Measurements from ENCODE around the gene ACOT13.
"Not testable (repeated sequence)": the region's sequence is repeated elsewhere in the genome, so short reads cannot be mapped to it uniquely, and the experiment has no call there.

ACOT13 gene

DNA sequence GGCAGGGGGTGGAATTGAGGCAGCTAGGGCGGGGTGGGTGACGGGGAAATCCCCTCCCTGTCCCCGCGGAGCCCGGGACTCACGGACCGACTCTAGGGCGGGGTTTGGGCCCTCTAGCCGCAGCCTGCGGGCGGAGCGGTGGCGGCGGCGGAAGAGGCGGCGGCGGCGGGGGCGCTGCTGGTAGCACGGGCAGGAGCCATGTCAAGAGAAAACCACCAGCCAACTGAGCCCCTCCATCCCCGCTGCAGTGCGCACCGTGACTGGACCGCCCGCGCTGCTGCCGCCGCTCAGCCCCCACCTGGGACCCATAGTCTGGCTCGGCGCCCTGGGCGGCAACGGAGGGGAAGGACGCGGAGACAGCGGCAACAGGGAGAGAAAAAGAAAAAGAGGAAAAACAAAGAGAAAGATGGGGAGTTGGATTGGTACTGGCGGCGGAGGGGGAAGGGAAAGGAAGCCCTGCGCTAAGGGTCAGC lies 53.3 kb downstream of the ACOT13 start:
- peak in 9 of 10 donors; percentile 27 to 91 (median 43) for DNase-seq
- intact Hi-C loops (cut with DNase I) = loop anchor here (1.0 kb wide), 1 partner anchor 54 kb away; the partner anchor contains the start of gene TDP2

DNA sequence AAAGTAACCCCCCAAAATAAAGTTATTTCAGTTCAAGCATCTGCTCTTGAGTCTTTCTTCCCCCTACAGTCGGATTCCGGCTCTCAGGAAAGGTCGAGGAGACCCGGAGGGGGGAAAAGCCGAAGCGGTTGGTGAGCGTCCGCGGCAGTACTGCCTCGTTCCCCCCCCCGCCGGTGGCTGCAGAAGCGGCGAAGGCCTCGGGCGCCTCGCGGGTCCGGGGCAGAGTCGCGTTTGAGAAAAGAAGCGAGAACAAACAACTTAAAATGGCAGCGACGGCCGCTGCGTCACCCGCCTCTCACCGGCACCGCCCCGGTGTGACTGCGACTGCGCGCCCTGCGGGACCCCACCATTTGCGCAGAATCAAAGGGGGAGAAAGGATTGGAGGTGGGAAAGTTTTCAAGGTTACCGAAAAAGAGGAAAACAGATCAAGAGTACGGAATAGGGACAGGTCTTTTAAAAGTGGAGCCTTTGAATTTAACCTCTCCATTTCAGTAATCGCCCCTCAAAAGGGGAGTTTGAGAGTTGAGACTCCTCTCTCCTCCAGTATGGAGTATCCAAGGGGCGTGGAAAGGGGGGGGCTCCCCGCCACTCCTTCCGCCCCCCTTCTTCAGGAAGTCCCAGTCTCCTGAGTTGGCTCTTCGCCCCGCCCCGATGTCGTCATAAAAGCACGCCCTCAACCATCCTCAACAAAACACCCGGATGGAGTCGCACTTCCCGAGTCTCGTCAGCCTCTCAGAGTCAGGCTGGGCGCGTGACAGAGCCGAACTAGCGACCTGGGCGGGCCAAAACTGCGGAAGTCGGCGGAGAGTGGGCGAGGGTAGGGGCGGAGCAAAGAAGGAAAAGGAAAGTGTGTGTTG lies 54.0 kb downstream of the ACOT13 start:
- intact Hi-C loops (cut with DNase I) = loop anchor here (1.0 kb wide), 1 partner anchor 55 kb away; the partner anchor contains the start of gene TDP2
- DNase-seq = peak; percentile 98 to 100 (median 100)

DNA sequence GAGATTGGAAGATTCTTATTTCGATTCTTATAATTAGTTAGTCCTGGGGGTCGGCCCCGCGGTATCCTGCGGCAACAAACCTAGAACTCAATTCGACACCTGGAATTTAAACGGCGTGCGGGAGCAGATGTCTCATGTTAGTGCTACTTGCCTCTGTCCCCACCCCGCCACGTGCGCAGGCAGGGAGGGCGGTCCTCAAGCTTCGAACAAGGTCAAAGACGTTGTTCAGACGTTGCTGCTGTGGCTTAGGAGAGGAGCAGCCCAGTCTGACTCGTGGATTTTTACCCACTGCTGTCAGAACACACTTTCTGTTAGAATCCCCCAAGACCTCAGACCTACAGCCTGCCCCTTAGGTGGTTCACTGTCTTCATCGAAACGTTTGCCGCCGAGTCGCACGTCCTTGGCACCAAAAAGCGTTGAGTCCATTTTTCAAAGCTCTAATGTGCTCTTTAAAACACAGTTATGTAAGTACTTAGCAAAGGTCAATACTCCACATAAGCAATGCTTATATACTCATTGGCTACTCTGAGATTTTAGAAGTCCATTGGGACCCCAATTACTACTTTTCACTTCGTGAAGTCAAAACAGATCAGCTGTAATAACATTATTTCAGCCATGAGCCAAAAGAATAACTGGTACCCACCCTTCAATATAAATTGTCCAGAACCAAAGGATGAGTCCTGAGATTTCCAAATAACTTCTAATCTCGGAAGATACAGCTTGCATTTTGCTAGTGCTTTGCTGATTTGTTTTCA lies 54.8 kb downstream of the ACOT13 start:
- intact Hi-C loops (cut with DNase I) = loop anchor here (2.0 kb wide), 1 partner anchor 53 kb away; the partner anchor contains the start of gene GMNN
- DNase-seq = peak in 4 of 10 donors; percentile 80 to 97 (median 94)

DNA sequence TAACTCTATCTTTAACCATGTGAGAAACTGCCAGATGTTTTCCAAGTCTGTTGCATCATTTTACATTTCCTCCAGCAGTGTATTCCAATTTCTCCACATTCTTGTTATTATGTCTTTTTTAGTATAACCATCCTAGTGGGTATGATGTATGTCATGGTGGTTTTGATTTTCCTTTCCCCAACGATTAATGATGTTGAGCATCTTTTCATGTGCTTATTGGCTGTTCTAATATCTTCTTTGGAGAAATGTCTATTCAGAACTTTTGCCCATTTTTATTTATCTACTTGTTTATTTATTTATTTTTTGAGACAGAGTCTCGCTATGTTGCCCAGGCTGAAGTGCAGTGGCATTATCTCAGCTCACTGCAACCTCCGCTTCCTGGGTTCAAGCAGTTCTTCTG lies 56.4 kb downstream of the ACOT13 start:
- intact Hi-C loops (cut with DNase I) = loop anchor here (2.0 kb wide), 1 partner anchor 52 kb away; the partner anchor contains the start of gene GMNN
- DNase-seq = no peak

DNA sequence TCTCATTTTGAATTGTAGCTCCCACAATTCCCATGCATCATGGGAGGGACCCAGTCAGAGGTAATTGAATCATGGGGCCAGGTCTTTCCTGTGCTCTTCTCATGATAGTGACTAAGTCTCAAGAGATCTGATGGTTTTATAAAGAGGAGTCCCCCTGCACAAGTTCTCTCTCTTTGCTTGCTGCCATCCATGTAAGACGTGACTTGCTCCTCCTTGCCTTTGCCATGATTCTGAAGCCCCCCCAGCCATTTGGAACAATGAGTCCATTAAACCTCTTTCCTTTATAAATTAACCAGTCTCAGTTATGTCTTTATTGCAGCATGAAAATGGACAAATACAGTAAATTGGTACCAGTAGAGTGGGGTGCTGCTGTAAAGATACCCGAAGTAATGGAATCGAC lies 63.8 kb downstream of the ACOT13 start:
- DNase-seq; intact Hi-C loops (cut with DNase I): not testable (repeated sequence)

DNA sequence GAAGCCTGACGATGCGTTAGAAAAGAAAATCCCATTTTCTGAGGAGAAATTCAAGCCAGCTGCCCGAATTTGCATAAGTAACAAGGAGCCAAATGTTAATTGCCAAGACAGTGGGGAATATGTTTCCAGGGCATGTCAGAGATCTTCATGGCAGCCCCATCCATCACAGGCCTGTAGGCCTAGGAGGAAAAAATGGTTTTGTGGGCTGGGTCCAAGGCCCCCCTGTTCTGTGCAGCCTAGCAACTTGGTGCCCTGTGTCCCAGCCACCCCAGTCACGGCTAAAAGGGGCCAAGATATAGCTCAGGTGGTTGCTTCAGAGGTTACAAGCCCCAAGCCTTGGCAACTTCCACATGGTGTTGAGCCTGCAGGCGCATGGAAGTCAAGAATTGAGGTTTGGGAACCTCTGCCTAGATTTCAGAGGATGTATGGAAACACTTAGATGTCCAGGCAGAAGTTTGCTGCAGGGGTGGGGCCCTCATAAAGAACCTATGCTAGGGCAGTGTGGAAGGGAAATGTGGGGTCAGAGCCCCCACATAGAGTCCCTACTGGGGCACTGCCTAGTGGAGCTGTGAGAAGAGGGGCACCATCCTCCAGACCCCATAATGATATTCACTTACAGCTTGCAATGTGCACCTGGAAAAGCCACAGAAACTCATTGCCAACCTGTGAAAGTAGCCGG lies 64.7 kb downstream of the ACOT13 start:
- DNase-seq = not testable (repeated sequence)

DNA sequence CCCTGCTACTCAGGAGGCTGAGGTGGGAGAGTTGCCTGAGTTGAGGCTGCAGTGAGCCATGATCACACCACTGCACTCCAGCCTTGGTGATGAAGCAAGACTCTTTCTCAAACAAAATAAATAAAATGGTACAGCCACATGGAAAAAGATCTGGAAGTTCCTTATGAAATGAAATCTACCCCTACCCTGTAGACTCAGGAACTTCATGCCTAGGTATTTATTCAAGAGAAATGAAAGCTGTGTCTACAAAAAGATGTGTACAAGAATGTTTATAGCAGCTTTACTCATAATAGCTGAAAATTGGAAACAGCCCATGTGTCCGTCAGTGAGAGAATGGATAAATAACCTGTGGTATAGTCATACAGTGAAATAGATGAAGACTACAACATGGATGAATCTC lies 67.3 kb downstream of the ACOT13 start:
- no peak for DNase-seq
- intact Hi-C loops (cut with DNase I) = no loop called here

More for the DNA sequence above, 64.7 kb downstream of the ACOT13 start:
- intact Hi-C loops (cut with DNase I) = not testable (repeated sequence)

DNA sequence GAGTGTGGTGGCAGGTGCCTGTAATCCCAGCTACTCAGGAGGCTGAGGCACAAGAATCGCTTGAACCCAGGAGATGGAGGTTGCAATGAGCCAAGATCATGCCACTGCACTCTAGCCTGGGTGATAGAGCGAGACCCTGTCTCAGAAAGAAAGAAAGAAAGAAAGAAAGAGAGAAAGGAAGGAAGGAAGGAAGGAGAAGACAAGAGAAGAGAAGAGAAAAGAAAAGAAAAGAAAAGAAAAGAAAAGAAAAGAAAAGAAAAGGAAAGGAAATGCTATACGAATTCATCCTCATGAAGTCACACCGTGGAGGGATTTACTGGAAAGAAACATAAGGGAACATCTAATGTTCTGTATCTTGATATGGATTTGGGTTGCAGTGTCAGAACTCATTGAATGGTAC lies 67.8 kb downstream of the ACOT13 start:
- DNase-seq; intact Hi-C loops (cut with DNase I): not testable (repeated sequence)

DNA sequence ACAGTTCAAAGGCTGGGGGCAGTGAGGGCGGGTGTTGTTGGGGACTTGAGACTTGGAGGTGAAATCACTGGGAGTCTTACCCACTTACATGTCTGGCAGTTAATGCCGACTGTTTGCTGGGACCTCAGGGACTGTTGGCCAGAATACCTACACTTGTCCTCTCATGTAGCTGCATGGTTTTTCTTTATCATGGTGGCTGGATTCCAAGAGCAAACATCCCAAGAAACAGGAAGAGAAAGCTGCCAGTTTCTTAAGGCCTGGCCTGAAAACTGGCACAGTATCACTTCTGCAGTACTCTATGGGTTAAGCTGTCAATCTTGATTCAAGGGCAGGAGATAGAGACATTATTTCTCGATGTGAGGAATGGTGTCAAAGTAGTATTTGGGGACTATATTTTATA lies 71.9 kb downstream of the ACOT13 start:
- DNase-seq = peak in 1 of 10 donors; percentile 66
- intact Hi-C loops (cut with DNase I) = no loop called here

DNA sequence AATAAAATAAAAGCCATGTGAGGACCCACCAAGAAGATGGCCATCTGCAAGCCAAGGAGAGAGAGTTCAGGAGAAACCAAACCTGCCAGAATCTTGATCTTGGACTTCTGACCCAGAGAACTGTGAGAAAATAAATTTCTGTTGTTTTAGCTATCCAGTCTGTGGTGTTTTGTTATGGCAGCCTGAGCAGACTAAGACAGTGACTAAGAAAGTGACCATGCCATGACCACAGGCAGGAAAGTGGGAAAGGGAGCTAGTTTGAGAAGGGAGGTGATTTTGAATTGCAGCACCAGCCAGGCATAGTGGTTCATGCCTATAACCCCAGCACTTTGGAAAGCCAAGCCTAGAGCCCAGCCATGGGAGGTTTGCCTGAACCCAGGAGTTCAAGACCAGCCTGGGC lies 74.0 kb downstream of the ACOT13 start:
- intact Hi-C loops (cut with DNase I) = no loop called here
- DNase-seq = no peak

DNA sequence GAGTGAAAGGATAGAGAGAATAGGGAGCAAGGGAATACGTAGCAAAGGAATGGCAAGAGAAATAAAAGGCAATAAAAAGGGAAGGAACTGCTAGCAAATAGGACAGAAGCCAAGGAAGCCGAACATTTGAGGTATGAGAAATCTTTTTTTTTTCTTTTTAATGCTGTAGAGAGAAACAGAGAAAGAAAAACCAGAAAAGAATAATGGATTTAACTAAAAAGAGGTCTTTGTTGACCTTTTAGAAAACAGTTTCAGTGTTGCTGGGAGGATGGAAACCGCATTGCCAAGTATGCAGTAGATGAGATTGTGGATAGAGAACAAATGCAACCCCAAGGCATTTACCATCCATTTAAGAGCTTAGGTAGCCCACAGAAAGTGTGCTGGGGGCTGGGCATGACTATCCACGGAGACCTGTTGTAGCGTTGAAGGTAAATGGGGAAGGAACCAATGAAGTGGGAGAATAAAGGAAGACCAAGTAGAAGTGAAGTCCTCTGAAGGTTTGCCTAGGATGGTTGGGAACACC lies 75.4 kb downstream of the ACOT13 start:
- no peak for DNase-seq
- intact Hi-C loops (cut with DNase I) = no loop called here

DNA sequence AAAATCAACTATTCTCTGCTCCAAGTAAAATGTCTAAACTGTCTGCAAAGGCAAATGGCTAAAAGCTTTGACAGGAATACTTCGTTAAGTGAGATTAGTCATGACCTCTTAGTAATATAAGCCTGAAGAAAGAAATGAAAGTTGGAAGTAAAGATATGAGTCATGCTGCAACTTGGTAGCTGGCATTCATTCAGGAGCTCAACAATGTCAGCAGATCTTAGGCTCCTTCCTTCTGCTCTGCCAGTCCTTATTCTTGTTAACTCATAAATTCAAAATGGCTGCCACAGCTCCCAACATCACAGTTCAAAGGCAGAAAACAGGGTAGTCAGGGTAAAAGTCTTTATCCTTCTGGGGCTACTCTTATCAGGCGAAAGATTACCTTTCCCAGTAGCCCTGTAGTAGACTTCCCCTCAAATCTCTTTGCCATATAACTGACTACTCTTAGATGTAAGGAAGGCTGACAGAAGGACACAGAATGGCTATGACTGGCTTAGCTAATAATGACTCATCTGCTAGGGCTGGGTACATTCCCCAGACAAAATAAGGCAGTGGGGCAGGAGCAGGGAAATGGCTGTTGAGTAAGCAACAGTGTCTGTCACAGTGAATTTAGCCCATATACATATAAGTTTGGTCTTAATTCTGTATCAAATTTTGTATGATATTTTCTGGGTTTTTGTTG lies 76.5 kb downstream of the ACOT13 start:
- intact Hi-C loops (cut with DNase I) = no loop called here
- DNase-seq = no peak

DNA sequence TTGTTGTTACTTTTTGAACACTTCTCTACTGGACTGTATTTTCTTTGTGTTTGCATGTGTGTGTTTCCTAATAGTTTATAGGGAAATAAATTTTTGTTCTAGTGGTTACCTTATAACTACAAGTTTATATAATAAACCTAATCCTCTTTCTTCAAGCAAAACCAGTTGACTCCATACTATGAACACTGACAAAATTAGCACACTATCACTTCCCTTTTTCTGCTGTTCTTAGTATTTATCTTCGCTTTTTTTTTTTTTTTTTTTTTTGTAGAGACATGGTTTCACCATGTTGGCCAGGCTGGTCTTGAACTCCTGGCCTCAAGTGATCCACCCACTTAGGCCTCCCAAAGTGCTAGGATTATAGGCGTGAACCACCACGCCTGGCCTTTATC lies 77.1 kb downstream of the ACOT13 start:
- intact Hi-C loops (cut with DNase I) = no loop called here
- no peak for DNase-seq

DNA sequence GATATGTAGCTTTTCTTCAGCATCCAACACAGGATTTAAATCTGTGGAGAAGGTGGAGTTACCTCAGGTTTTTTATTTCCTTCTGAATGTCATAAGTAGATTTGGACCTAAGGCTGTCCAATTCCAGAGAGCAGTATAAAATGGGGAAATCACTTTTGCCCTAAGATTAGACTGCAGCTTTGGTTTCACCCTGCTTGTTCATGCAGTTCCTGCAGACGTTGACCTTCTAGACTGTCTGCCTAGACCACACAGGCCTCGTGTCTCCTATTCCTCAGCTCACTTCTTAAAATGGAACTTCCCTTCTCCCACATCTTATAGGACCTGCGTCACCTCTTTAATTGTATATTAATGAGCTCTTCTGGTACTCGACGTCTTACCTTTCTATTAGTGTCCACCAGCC lies 78.0 kb downstream of the ACOT13 start:
- no peak for DNase-seq
- intact Hi-C loops (cut with DNase I) = no loop called here

DNA sequence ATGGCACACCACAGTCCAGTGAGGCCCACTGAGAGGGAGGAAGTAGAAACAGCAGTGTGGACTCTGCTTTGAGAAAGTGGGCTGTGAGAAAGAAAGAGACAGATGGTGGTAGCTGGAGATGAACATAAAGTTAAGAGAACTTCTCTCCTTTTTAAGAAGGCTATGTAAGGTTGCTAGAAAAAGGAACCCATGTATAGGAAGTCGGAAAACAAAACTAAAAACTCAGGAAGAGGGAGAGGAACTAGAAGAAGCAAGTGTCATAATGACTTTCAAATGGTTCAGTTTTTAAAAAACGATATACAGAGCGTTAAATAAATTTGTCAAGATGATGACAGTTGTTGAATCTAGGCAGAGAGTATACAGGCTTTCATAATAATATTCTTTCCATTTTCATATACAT lies 82.4 kb downstream of the ACOT13 start:
- DNase-seq = no peak

DNA sequence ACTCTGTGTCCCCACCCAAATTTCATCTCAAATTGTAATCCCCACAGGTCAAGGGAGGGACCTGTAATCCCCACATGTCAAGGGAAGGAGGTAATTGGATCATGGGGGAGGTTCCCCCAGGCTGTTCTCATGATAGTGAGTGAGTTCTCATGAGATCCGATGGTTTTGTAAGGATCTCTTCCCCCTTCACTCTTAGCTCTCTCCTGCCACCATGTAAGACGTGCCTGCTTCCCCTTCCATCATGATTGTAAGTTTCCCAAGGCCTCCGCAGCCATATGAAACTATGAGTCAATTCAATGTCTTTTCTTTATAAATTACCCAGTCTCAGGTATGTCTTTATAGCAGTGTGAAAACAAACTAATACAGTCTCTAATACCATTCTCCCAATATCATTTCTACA lies 84.0 kb downstream of the ACOT13 start:
- DNase-seq; intact Hi-C loops (cut with DNase I): not testable (repeated sequence)

More for the DNA sequence above, 82.4 kb downstream of the ACOT13 start:
- intact Hi-C loops (cut with DNase I) = no loop called here

DNA sequence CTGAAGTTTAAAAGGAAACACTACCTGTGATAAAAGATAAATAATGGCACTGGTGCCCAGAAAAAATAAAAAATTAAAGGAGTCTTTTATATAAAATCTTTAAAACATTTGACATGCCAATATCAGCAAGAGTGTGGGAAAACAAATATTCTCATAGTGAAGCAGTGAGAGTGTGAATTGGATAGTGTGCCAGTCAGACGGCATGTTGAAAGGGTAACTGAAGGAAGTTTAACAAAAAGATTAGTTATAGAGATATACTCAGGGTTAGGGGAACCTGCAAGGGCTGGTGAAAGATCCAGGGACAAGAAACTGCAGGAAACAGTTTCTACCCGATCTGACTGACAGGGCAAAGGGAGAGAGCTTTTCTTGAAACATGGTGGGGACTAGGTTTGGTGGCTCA lies 85.6 kb downstream of the ACOT13 start:
- no peak for DNase-seq
- intact Hi-C loops (cut with DNase I) = no loop called here

DNA sequence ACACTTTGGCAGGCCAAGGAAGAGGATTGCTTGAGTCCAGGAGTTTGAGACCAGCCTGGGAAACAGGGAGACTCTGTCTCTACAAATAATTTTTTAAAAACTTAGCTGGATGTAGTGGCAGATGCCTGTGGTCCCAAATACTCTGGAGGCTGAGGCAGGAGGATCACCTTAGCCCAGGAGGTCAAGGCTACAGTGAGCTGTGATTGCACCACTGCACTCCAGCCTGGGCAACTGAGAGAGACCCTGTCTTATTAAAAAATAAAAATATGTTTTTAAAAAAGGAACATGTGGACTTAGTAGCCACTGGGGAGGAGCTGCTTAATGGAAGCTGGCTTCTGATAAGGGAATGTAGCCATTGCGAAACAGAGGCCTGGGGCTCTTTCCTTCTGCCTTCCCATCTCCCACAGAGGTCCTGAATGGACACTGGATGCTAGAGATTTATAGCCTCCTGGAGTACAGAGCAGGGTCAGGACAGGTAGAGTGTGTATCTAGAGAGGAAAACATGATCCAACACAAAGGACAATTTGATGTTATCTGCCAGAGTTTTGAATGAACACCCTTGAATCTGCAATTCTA lies 86.1 kb downstream of the ACOT13 start:
- no peak for DNase-seq
- intact Hi-C loops (cut with DNase I) = no loop called here

DNA sequence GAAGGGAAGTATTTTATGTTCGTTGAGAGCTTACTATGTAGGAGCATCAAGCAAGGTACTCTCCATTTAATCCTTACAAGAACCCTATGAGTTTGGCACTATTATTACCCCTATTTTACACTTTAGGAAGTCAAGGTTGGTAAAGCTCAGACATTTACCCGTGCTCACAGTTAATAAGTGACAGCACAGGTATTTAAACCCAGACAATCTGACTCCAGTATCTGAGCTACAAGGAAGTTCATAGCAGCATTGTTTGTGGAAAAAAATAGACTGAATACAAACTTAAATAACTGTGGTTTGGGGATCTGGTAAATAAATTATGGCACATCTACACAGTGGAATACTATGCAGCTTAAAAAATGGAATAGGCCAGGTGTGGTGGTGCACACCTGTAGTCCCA lies 86.7 kb downstream of the ACOT13 start:
- intact Hi-C loops (cut with DNase I) = no loop called here
- no peak for DNase-seq
